Adrenal gland (tissue), 5 donors: ENCODE measurements around the gene CNTN1.

Experiments
- POLR2A ChIP-seq, 2 donors: fragments of 450-650 bp; IDR thresholded peaks; one replicate each; pipeline ENCODE4 v1.6.1; 2017; ENCODE audit warnings: antibody characterized with exemption in 2 of 2, mild to moderate bottlenecking in 2 of 2, moderate library complexity in 1 of 2
- TF ChIP-seq, protein P1 (sequence below), 6 experiments: fragments of 450-650 bp in 4 of 6; fragments of 200-600 bp in 2 of 6; sonication (generic) in 1 of 6; IDR thresholded peaks; 1 replicate in 5 of 6; 2 replicates in 1 of 6; pipeline versions ENCODE4 v1.5.1 to v1.8.0; 2016 to 2021; ENCODE audit warnings: antibody characterized with exemption in 6 of 6, mild to moderate bottlenecking in 2 of 6, moderate library complexity in 1 of 6
- donor health status: DM: no; HTN: no; CAD: no.

DNA sequence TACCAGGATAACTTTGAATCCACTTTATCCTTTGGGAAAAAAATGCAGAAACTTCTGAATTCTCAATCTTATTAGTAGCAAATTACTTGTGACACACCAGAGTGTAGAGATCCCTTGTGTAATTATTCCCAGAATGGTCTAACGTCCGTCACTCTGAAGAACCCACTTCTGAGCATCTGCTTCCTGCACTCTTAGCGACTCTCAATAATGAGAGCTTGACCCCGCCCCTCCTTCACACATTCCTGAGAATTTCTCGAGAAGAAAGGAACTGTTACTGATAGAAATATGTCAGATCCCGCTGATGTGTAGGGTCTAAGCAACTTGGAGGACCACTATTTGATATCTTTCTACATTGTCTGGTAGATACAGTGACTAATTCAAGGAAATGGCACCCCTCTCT is 277.6 kb downstream of the CNTN1 start:
- TF ChIP-seq, protein P1, sequence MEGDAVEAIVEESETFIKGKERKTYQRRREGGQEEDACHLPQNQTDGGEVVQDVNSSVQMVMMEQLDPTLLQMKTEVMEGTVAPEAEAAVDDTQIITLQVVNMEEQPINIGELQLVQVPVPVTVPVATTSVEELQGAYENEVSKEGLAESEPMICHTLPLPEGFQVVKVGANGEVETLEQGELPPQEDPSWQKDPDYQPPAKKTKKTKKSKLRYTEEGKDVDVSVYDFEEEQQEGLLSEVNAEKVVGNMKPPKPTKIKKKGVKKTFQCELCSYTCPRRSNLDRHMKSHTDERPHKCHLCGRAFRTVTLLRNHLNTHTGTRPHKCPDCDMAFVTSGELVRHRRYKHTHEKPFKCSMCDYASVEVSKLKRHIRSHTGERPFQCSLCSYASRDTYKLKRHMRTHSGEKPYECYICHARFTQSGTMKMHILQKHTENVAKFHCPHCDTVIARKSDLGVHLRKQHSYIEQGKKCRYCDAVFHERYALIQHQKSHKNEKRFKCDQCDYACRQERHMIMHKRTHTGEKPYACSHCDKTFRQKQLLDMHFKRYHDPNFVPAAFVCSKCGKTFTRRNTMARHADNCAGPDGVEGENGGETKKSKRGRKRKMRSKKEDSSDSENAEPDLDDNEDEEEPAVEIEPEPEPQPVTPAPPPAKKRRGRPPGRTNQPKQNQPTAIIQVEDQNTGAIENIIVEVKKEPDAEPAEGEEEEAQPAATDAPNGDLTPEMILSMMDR (IDR thresholded peaks at IDR 0.05) = no peak
- no peak for TF ChIP-seq POLR2A (IDR thresholded peaks at IDR 0.05)
